ENCODE results near the gene CLPX.
"Not testable (repeated sequence)": the region's sequence is repeated elsewhere in the genome, so short reads cannot be mapped to it uniquely, and the experiment has no call there.

Gene CLPX

GRCh38 chr15:65146438-65146837 lies 38.7 kb downstream of the CLPX start:
- Histone ChIP-seq H2AFZ (ENCODE audit: low read length) (no peak overlapping the region), H3K9me3 (ENCODE audit: insufficient read depth, low read depth, low read length) (no peaks in the 10 kb centered on the region), H3K4me2 (ENCODE audit: low read depth, low read length, poor library complexity, severe bottlenecking) (no peak overlapping the region), H3K79me2 (ENCODE audit: insufficient read depth, low read length) (no peaks in the 10 kb centered on the region), H3K36me3 (ENCODE audit: insufficient read depth, low read length) (peaks cover 32% of the 10 kb centered on the region; the same call in 1 of the 2 replicates), H4K20me1 (ENCODE audit: insufficient read depth, low read length, poor library complexity, severe bottlenecking) (no peaks in the 10 kb centered on the region), H3K9ac (ENCODE audit: low read depth, low read length, poor library complexity, severe bottlenecking) (no peak overlapping the region), H3K27me3 (ENCODE audit: insufficient read depth, low read length, poor library complexity, severe bottlenecking) (no peaks in the 10 kb centered on the region), H3K4me3 (ENCODE audit: low read length, poor library complexity, severe bottlenecking) (no peak overlapping the region), H3K4me1 (ENCODE audit: insufficient read depth, low read length, poor library complexity, severe bottlenecking) (no peaks in the 10 kb centered on the region), H3F3A (ENCODE audit: low read depth) (no peaks in the 10 kb centered on the region), H3K9me2 (replicated peaks; ENCODE audit: low read depth, low read length) (no peaks in the 10 kb centered on the region)
- TF ChIP-seq EZH2phosphoT487 (IDR thresholded peaks at IDR 0.05; ENCODE audit: borderline replicate concordance): no peak
- TF ChIP-seq, protein P1, sequence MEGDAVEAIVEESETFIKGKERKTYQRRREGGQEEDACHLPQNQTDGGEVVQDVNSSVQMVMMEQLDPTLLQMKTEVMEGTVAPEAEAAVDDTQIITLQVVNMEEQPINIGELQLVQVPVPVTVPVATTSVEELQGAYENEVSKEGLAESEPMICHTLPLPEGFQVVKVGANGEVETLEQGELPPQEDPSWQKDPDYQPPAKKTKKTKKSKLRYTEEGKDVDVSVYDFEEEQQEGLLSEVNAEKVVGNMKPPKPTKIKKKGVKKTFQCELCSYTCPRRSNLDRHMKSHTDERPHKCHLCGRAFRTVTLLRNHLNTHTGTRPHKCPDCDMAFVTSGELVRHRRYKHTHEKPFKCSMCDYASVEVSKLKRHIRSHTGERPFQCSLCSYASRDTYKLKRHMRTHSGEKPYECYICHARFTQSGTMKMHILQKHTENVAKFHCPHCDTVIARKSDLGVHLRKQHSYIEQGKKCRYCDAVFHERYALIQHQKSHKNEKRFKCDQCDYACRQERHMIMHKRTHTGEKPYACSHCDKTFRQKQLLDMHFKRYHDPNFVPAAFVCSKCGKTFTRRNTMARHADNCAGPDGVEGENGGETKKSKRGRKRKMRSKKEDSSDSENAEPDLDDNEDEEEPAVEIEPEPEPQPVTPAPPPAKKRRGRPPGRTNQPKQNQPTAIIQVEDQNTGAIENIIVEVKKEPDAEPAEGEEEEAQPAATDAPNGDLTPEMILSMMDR (conservative IDR thresholded peaks at IDR 0.05; ENCODE audit: low read length): no peak

GRCh38 chr15:65138631-65139030 lies 46.5 kb downstream of the CLPX start:
- not testable (repeated sequence) for H3K27me3 ChIP-seq (ENCODE audit: insufficient read depth, low read length, poor library complexity, severe bottlenecking); H3K4me3 ChIP-seq (ENCODE audit: low read length, poor library complexity, severe bottlenecking); H4K20me1 ChIP-seq (ENCODE audit: insufficient read depth, low read length, poor library complexity, severe bottlenecking); H3K4me1 ChIP-seq (ENCODE audit: insufficient read depth, low read length, poor library complexity, severe bottlenecking); H3K79me2 ChIP-seq (ENCODE audit: insufficient read depth, low read length); H3K36me3 ChIP-seq (ENCODE audit: insufficient read depth, low read length); H3K9me3 ChIP-seq (ENCODE audit: insufficient read depth, low read depth, low read length); H2AFZ ChIP-seq (ENCODE audit: low read length); H3F3A ChIP-seq (ENCODE audit: low read depth); H3K4me2 ChIP-seq (ENCODE audit: low read depth, low read length, poor library complexity, severe bottlenecking); H3K9ac ChIP-seq (ENCODE audit: low read depth, low read length, poor library complexity, severe bottlenecking); H3K9me2 ChIP-seq (replicated peaks; ENCODE audit: low read depth, low read length)

DNA sequence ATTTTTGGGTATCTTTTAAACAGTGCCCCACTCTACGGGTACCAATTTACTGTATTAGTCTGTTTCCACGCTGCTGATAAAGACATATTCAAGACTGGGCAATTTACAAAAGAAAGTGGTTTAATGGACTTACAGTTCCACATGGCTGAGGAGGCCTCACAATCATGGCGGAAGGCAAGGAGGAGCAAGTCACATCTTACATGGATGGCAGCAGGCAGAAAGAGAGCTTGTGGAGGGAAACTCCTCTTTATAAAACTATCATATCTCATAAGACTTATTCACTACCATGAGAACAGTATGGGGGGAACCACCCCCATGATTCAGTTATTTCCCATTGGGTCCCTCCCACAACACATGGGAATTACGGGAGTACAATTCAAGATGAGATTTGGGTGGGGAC lies 47.2 kb downstream of the CLPX start:
- H3F3A ChIP-seq (ENCODE audit: low read depth); H4K20me1 ChIP-seq (ENCODE audit: insufficient read depth, low read length, poor library complexity, severe bottlenecking); H3K79me2 ChIP-seq (ENCODE audit: insufficient read depth, low read length); H3K27me3 ChIP-seq (ENCODE audit: insufficient read depth, low read length, poor library complexity, severe bottlenecking); H3K9me3 ChIP-seq (ENCODE audit: insufficient read depth, low read depth, low read length); H3K4me1 ChIP-seq (ENCODE audit: insufficient read depth, low read length, poor library complexity, severe bottlenecking); H3K4me2 ChIP-seq (ENCODE audit: low read depth, low read length, poor library complexity, severe bottlenecking); H3K9me2 ChIP-seq (replicated peaks; ENCODE audit: low read depth, low read length); H3K9ac ChIP-seq (ENCODE audit: low read depth, low read length, poor library complexity, severe bottlenecking); H2AFZ ChIP-seq (ENCODE audit: low read length); H3K36me3 ChIP-seq (ENCODE audit: insufficient read depth, low read length); H3K4me3 ChIP-seq (ENCODE audit: low read length, poor library complexity, severe bottlenecking): not testable (repeated sequence)

DNA sequence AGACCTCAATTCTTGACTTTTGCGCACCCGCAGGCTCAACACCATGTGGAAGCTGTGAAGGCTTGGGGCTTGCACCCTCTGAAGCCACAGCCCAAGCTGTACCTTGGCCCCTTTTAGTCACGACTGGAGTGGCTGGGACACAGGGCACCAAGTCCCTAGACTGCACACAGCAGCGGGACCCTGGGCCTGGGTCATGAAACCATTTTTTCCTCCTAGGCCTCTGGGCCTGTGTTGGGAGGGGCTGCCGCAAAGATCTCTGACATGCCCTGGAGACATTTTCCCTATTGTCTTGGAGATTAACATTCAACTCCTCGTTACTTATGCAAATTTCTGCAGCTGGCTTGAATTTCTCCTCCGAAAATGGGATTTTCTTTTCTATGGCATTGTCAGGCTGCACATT lies 48.1 kb downstream of the CLPX start:
- not testable (repeated sequence) for H3K36me3 ChIP-seq (ENCODE audit: insufficient read depth, low read length); H4K20me1 ChIP-seq (ENCODE audit: insufficient read depth, low read length, poor library complexity, severe bottlenecking); H3K9ac ChIP-seq (ENCODE audit: low read depth, low read length, poor library complexity, severe bottlenecking); H3K4me2 ChIP-seq (ENCODE audit: low read depth, low read length, poor library complexity, severe bottlenecking); H3F3A ChIP-seq (ENCODE audit: low read depth); H3K27me3 ChIP-seq (ENCODE audit: insufficient read depth, low read length, poor library complexity, severe bottlenecking); H3K9me2 ChIP-seq (replicated peaks; ENCODE audit: low read depth, low read length); H3K4me1 ChIP-seq (ENCODE audit: insufficient read depth, low read length, poor library complexity, severe bottlenecking); H3K9me3 ChIP-seq (ENCODE audit: insufficient read depth, low read depth, low read length); H2AFZ ChIP-seq (ENCODE audit: low read length); H3K4me3 ChIP-seq (ENCODE audit: low read length, poor library complexity, severe bottlenecking)
- H3K79me2 ChIP-seq (ENCODE audit: insufficient read depth, low read length): peaks cover 17% of the 10 kb centered on the region

DNA sequence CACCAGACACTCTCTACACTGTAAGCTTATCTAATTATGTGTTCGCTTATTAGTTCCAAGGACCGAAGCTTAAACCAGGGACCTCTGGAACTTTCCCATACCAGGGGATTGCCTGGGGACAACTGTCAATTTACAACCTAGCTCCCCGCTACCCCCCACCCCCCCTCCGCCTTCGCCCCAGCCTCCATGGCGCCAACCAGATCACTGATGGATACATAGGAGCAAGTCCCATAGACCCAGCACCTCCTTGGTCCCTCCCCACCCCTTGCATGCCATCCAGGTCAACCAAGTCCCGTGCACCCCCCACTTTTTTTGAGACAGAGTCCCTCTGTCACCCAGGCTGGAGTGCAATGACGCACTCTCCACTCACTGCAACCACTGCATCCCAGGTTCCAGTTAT lies 50.6 kb downstream of the CLPX start:
- Histone ChIP-seq H3K4me3 (ENCODE audit: low read length, poor library complexity, severe bottlenecking) (peak overlapping the region; percentile 83), H3K4me2 (ENCODE audit: low read depth, low read length, poor library complexity, severe bottlenecking) (peak overlapping the region; percentile 85)

More for the DNA sequence above, 50.6 kb downstream of the CLPX start:
- H3K36me3 ChIP-seq (ENCODE audit: insufficient read depth, low read length): 0 out of 2 replicates have a peak, but pooled peaks cover 2% of the 10 kb centered on the region
- H3K79me2 ChIP-seq (ENCODE audit: insufficient read depth, low read length): peaks cover 40% of the 10 kb centered on the region
- H3K27me3 ChIP-seq (ENCODE audit: insufficient read depth, low read length, poor library complexity, severe bottlenecking): no peaks in the 10 kb centered on the region
- peak overlapping the region; percentile 79 for H3K9ac ChIP-seq (ENCODE audit: low read depth, low read length, poor library complexity, severe bottlenecking)
- H2AFZ ChIP-seq (ENCODE audit: low read length): no peak overlapping the region
- peaks cover 18% of the 10 kb centered on the region for H3K4me1 ChIP-seq (ENCODE audit: insufficient read depth, low read length, poor library complexity, severe bottlenecking)
- no peaks in the 10 kb centered on the region for H3F3A ChIP-seq (ENCODE audit: low read depth)
- H4K20me1 ChIP-seq (ENCODE audit: insufficient read depth, low read length, poor library complexity, severe bottlenecking): peaks cover 21% of the 10 kb centered on the region
- TF ChIP-seq EZH2phosphoT487 (IDR thresholded peaks at IDR 0.05; ENCODE audit: borderline replicate concordance): no peak
- TF ChIP-seq, protein P1 (conservative IDR thresholded peaks at IDR 0.05; ENCODE audit: low read length): no peak
- H3K9me2 ChIP-seq (replicated peaks; ENCODE audit: low read depth, low read length): no peaks in the 10 kb centered on the region
- no peaks in the 10 kb centered on the region for H3K9me3 ChIP-seq (ENCODE audit: insufficient read depth, low read depth, low read length)
